Trophoblast cell (in vitro differentiated cells and primary cell): ENCODE measurements around the gene PDCD4.
A peak's percentile ranks its signal among the peaks of the same experiment; 100 is the strongest.

Source experiments
- DNase-seq, 2 donors: peaks; one replicate each; pipeline ENCODE4 v3.0.0-alpha.2; 2016
- H2AFZ ChIP-seq: 2 replicates; pipeline ENCODE4 v1.6.1; 2013; ENCODE audit warnings: low read length, moderate library complexity, mild to moderate bottlenecking; ENCODE audit not compliant: insufficient read depth, poor library complexity
- H2AK5ac ChIP-seq: 2 replicates; pipeline ENCODE4 v1.6.1; 2013; ENCODE audit warnings: mild to moderate bottlenecking, low read length
- H2BK120ac ChIP-seq: 2 replicates; pipeline ENCODE4 v1.6.1; 2013; ENCODE audit warnings: low read length, mild to moderate bottlenecking, moderate library complexity; ENCODE audit not compliant: insufficient read depth, poor library complexity
- H2BK12ac ChIP-seq: 2 replicates; pipeline ENCODE4 v1.6.1; 2013; ENCODE audit warnings: mild to moderate bottlenecking, low read length, moderate library complexity
- H2BK5ac ChIP-seq: 2 replicates; pipeline ENCODE4 v1.6.1; 2013; ENCODE audit warnings: low read length, low read depth, moderate library complexity, mild to moderate bottlenecking; ENCODE audit not compliant: poor library complexity
- H3K14ac ChIP-seq: 2 replicates; pipeline ENCODE4 v1.6.1; 2013; ENCODE audit warnings: mild to moderate bottlenecking, low read length
- H3K18ac ChIP-seq: 2 replicates; pipeline ENCODE4 v1.6.1; 2013; ENCODE audit warnings: mild to moderate bottlenecking, low read length
- H3K23ac ChIP-seq: 2 replicates; pipeline ENCODE4 v1.6.1; 2013; ENCODE audit warnings: low read length
- H3K27ac ChIP-seq: 2 replicates; pipeline ENCODE4 v1.5.1; 2013; ENCODE audit warnings: low read depth, mild to moderate bottlenecking, inconsistent platforms, low read length, moderate library complexity
- H3K27me3 ChIP-seq: 2 replicates; pipeline ENCODE4 v1.6.1; 2013; ENCODE audit warnings: inconsistent platforms, mild to moderate bottlenecking, low read length, moderate library complexity; ENCODE audit not compliant: insufficient read depth
- H3K36me3 ChIP-seq, 2 experiments: 1 replicate in 1 of 2; 2 replicates in 1 of 2; pipeline ENCODE4 v1.6.1; 2013; ENCODE audit warnings: low read length in 2 of 2, mild to moderate bottlenecking in 2 of 2, moderate library complexity in 1 of 2; ENCODE audit not compliant: insufficient read depth in 2 of 2, control insufficient read depth in 1 of 2
- H3K4ac ChIP-seq: 2 replicates; pipeline ENCODE4 v1.6.1; 2013; ENCODE audit warnings: low read depth, mild to moderate bottlenecking, low read length, moderate library complexity
- H3K4me1 ChIP-seq, 2 experiments: 1 replicate in 1 of 2; 2 replicates in 1 of 2; pipeline ENCODE4 v1.6.1; 2013; ENCODE audit warnings: low read length in 2 of 2, mild to moderate bottlenecking in 2 of 2, moderate library complexity in 1 of 2; ENCODE audit not compliant: insufficient read depth in 2 of 2, control insufficient read depth in 1 of 2
- H3K4me2 ChIP-seq: 2 replicates; pipeline ENCODE4 v1.6.1; 2013; ENCODE audit warnings: inconsistent platforms, mild to moderate bottlenecking, low read length, moderate library complexity
- H3K4me3 ChIP-seq: 2 replicates; pipeline ENCODE4 v1.5.1; 2013; ENCODE audit warnings: mild to moderate bottlenecking, low read depth, low read length, inconsistent platforms
- H3K79me1 ChIP-seq: one replicate; pipeline ENCODE4 v1.6.1; 2013; ENCODE audit warnings: low read length
- H3K79me2 ChIP-seq: 2 replicates; pipeline ENCODE4 v1.6.1; 2013; ENCODE audit warnings: low read length, mild to moderate bottlenecking; ENCODE audit not compliant: control insufficient read depth, insufficient read depth, poor library complexity
- H3K9ac ChIP-seq: 2 replicates; pipeline ENCODE4 v1.6.1; 2013; ENCODE audit warnings: mild to moderate bottlenecking, low read length
- H3K9me3 ChIP-seq: 2 replicates; pipeline ENCODE4 v1.6.1; 2013; ENCODE audit warnings: low read depth, mild to moderate bottlenecking, control low read depth, inconsistent platforms, low read length; ENCODE audit not compliant: insufficient read depth
- H4K12ac ChIP-seq: 2 replicates; pipeline ENCODE4 v1.6.1; 2013; ENCODE audit warnings: low read depth, mild to moderate bottlenecking, low read length, moderate library complexity
- H4K8ac ChIP-seq: 2 replicates; pipeline ENCODE4 v1.6.1; 2013; ENCODE audit warnings: low read depth, mild to moderate bottlenecking, low read length, moderate library complexity
- H4K91ac ChIP-seq: one replicate; pipeline ENCODE4 v1.6.1; 2013; ENCODE audit warnings: low read depth, mild to moderate bottlenecking, low read length, moderate library complexity
- WGBS: extraction: QIAGEN DNeasy Blood & Tissue Kit; methylation state at CpG from one replicate; pipeline ENCODE4 v1.1.7; 2013; ENCODE audit warnings: missing lambda C conversion rate; ENCODE audit not compliant: insufficient read length, insufficient coverage; ENCODE audit errors: extremely low coverage; 5-methylcytosine and 5-hydroxymethylcytosine counted together

Gene PDCD4

GRCh38 chr10:110840225-110840922 lies 31.4 kb upstream of the PDCD4 start:
- Histone ChIP-seq H3K79me2 (no peaks in the 10 kb centered on the region), H3K4me1 (peaks cover 23 to 24% of the 10 kb centered on the region in 2 experiments), H3K18ac (peak overlapping the region; percentile 16), H3K14ac (peak overlapping the region; percentile 26), H3K23ac (no peak overlapping the region), H3K27ac (no peak overlapping the region), H2AFZ (peak overlapping the region; percentile 30), H2AK5ac (peak overlapping the region; percentile 27), H3K9ac (no peak overlapping the region), H4K8ac (no peak overlapping the region), H3K36me3 (no peaks in the 10 kb centered on the region), H3K4ac (no peak overlapping the region), H3K27me3 (no peaks in the 10 kb centered on the region), H2BK120ac (peak overlapping the region; percentile 8), H3K9me3 (no peaks in the 10 kb centered on the region), H3K79me1 (peaks cover 17% of the 10 kb centered on the region), H4K12ac (no peak overlapping the region), H2BK5ac (no peak overlapping the region), H3K4me3 (no peak overlapping the region), H4K91ac (peak overlapping the region; percentile 72), H2BK12ac (peak overlapping the region; percentile 53), H3K4me2 (no peak overlapping the region)
- WGBS, result no CpG with 5 or more reads among the region's 5 CpGs
- DNase-seq, result no peak

DNA sequence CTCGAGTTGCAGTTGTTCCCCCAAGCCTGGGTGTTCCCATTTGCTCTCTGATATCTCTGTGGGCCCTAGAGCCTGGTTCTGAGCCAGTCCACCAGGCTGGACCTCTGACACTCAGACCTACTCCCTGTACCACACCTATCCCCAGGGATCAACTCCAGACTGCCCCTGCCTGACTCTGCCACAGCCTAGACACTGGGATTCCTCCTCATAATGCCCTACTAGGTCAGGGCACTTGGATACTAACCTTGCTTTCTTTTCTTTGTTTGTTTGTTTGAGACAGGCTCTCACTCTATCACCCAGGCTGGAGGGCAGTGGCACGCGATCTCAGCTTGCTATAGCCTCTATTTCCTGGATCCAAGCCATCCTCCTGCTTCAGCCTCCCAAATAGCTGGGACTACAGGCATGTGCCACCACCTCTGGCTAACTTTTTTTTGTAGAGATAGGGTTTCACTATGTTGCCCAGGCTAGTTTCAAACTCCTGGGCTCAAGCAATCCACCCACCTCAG lies 30.8 kb upstream of the PDCD4 start:
- Histone ChIP-seq H3K4me1 (peaks cover 18 to 19% of the 10 kb centered on the region in 2 experiments), H2BK120ac (peak overlapping the region; percentile 8), H2BK5ac (no peak overlapping the region), H3K27ac (no peak overlapping the region), H3K4me2 (no peak overlapping the region), H2BK12ac (peak overlapping the region; percentile 53), H3K36me3 (no peaks in the 10 kb centered on the region), H3K23ac (no peak overlapping the region), H3K27me3 (no peaks in the 10 kb centered on the region), H3K9me3 (no peaks in the 10 kb centered on the region), H4K8ac (no peak overlapping the region), H4K91ac (peak overlapping the region; percentile 72), H3K9ac (no peak overlapping the region), H2AFZ (peak overlapping the region; percentile 20), H3K18ac (peak overlapping the region; percentile 16), H3K79me1 (peaks cover 12% of the 10 kb centered on the region), H3K4ac (no peak overlapping the region), H3K79me2 (no peaks in the 10 kb centered on the region), H4K12ac (no peak overlapping the region), H3K4me3 (no peak overlapping the region), H3K14ac (peak overlapping the region; percentile 26), H2AK5ac (peak overlapping the region; percentile 27)
- no peak for DNase-seq
- WGBS, result no CpG with 5 or more reads among the region's 3 CpGs

- Histone ChIP-seq H2BK5ac (no peak overlapping the region), H2AK5ac (no peak overlapping the region), H2AFZ (no peak overlapping the region), H3K23ac (no peak overlapping the region), H3K27me3 (no peaks in the 10 kb centered on the region), H3K4me1 (peaks cover 18% of the 10 kb centered on the region in 2 experiments), H3K9me3 (no peaks in the 10 kb centered on the region), H2BK12ac (no peak overlapping the region), H4K8ac (no peak overlapping the region), H3K9ac (no peak overlapping the region), H3K14ac (no peak overlapping the region), H3K79me2 (no peaks in the 10 kb centered on the region), H4K12ac (no peak overlapping the region), H3K36me3 (no peaks in the 10 kb centered on the region), H3K4me3 (no peak overlapping the region), H3K4me2 (no peak overlapping the region), H2BK120ac (no peak overlapping the region), H3K27ac (no peak overlapping the region), H3K79me1 (peaks cover 12% of the 10 kb centered on the region), H3K18ac (no peak overlapping the region), H4K91ac (no peak overlapping the region), H3K4ac (no peak overlapping the region)
- no CpG with 5 or more reads among the region's 9 CpGs for WGBS
- DNase-seq, result peak; percentile 57 to 70
Observed at GRCh38 chr10:110841767-110842267, 29.9 kb upstream of the PDCD4 start.

- Histone ChIP-seq H3K14ac (no peak overlapping the region), H2BK12ac (peak overlapping the region; percentile 28), H4K91ac (no peak overlapping the region), H3K23ac (no peak overlapping the region), H3K4me1 (peaks cover 14 to 15% of the 10 kb centered on the region in 2 experiments), H2BK120ac (no peak overlapping the region), H3K79me2 (no peaks in the 10 kb centered on the region), H2AK5ac (no peak overlapping the region), H3K27me3 (no peaks in the 10 kb centered on the region), H3K9ac (no peak overlapping the region), H3K27ac (no peak overlapping the region), H2BK5ac (no peak overlapping the region), H3K18ac (no peak overlapping the region), H3K9me3 (no peaks in the 10 kb centered on the region), H3K36me3 (no peaks in the 10 kb centered on the region), H3K79me1 (peaks cover 8% of the 10 kb centered on the region), H4K12ac (no peak overlapping the region), H2AFZ (no peak overlapping the region), H3K4me3 (no peak overlapping the region), H4K8ac (no peak overlapping the region), H3K4ac (no peak overlapping the region), H3K4me2 (no peak overlapping the region)
- no peak for DNase-seq
- no CpG with 5 or more reads among the region's 7 CpGs for WGBS
Observed at GRCh38 chr10:110842326-110842904, 29.3 kb upstream of the PDCD4 start.
